ENCODE data around the gene TMEM38A. TPM values are rescaled to one million over a fixed set of nuclear protein-coding genes. Genes with fewer than 3 reads are reported as not detected.

TMEM38A gene, protein sequence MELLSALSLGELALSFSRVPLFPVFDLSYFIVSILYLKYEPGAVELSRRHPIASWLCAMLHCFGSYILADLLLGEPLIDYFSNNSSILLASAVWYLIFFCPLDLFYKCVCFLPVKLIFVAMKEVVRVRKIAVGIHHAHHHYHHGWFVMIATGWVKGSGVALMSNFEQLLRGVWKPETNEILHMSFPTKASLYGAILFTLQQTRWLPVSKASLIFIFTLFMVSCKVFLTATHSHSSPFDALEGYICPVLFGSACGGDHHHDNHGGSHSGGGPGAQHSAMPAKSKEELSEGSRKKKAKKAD
- 1 to 10 TPM; 1.4 to 2.3 TPM for total RNA-seq

DNA sequence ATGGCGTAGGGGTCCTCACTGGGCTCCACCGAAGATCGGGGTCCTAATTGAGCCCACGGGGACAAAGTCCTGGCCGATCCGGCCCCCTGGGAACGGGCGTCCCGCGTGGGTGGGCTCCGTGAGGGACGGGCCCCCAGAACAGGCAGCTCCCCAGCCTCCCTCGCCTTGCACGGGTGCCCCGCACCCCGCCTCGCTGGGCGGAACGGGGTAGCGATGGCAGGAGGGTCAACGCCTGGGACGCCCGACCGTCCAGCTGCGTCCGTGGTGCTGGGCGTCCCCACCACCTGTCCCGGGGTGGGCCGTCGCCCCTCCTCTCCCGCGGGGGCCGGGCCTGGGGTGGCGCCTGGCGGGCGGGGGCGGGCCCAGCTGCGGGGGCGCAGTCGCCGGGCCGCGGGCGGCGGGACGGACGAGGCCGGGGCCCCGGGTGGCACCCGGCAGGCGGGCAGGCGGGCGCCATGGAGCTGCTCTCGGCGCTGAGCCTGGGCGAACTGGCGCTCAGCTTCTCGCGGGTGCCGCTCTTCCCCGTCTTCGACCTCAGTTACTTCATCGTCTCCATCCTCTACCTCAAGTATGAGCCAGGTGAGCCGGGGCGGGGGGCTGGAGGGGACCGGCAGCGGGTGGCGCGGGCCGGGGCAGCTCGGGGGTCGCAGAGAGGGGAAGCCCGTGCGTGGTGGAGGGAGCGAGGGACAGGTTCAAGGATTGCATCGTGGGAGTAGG is at the start of gene TMEM38A:
TMEM38A (plus strand) TSS at position 377 of the 717 bp plus-strand sequence; CDS start at position 456, 79 bp downstream.

DNA sequence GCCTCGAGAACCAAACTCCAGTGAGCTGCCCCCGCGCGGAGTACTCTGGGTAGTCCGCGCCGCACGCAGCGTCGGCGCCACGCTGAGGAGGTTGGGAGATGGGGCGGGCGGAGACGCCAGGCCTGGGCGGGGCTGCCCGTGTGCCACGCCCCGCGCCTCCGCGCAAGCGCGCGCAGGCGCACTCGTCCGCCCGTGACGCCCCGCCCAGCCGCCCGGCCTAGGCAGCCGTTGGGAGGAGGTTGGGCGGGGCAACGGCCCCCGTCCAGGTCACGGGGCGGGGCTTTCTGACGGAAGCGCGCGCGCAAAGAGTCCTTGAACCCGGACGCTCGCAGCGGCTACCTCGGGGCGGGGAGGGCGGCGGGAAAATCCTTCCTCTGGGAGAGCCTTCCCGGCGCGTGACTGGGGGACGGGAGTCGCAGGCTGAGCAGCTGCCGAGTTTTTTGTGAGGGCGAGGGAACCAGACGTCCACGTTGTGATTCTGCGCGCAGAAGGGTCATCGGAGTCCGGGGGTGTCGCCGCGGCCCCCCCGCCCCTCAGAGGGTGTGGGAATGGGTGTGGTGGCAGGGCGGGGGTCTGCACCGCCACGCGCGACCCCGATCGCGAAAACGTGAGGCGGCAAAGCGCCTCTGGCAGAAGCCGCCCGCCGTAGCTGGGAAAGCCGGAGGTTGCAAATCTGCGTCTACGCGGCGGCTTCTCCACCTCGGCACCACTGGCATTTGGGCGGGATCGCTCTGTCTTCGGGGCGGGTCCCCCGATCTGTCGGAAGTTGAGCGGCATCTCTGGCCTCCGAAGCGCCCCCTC is 32.6 kb upstream of the TMEM38A start, which contains the start of gene MED26:
MED26 (minus strand) TSS at position 22 of the 801 bp plus-strand sequence. CDS start 261 bp downstream, outside the sequence.

DNA sequence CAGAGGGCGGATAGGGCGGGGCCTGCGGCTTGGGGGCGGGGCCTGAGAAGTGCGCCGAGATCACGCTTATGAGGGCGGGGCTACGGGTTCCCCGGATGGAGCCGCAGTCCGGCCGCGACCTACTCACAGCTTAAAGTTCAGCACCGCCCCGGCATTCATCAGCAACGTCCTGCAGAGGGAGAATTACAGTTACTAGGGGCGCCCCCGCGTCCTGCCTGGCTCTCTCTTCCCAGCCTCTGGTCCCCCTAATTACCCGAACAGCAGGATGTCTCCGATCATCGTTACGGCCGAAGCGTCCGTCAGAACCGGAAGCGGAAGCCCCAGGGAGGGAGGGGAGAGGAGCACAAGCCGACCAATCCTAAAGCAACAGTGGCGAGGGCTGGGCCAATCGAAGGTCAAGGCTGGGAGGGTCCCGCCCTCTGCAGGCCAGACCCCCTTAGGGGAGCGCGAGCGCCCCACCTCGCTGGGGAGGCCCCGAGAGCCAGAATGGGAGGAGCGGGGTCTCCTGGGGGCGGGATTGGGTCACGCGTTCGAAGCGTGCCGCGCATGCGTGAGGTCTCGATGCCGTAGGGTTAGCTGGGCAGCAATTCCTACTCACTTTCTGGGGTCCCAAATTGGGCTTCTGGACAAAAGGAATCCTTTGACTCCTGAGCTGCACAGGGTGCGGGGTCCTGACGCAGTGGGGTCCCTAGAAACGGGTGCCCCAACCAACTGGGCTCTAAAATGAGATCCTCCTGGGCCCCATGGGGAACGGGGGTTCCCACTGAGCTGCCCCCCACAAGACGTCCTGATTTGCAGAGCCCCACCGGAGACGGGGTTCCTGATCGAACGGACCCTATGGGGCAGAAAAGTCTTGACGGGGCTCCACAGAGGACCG is 869 bp upstream of the TMEM38A start, which contains the start of gene SMIM7:
SMIM7 (minus strand) TSS at position 313 of the 877 bp plus-strand sequence; CDS start at position 279, 34 bp downstream.

Small RNA genes lying within 50 kb of the gene (small RNA-seq; reads per million reads assigned to genes)
- gene AC008737.2 = 0 reads per million in 2 donors

Other genes starting within 250 kb of the TMEM38A start
- gene EPS15L1, start 189.2 kb upstream of the TMEM38A start, total RNA-seq = 10 to 100 TPM; 10.7 to 18.3 TPM
- not detected for gene CALR3, start 165.0 kb upstream of the TMEM38A start, total RNA-seq
- 1 to 10 TPM; 4.7 to 6.9 TPM for gene C19orf44, start 164.7 kb upstream of the TMEM38A start, total RNA-seq
- gene CHERP, start 118.7 kb upstream of the TMEM38A start, total RNA-seq = 10 to 100 TPM in 1 of 2 donors, 1 to 10 TPM in 1; 6.2 to 10.7 TPM
- gene SLC35E1, start 88.7 kb upstream of the TMEM38A start, total RNA-seq = 10 to 100 TPM; 15.7 to 17.6 TPM
- gene MED26, start 32.9 kb upstream of the TMEM38A start, total RNA-seq = 1 to 10 TPM; 5.9 to 8.7 TPM
- gene SMIM7, start 995 bp upstream of the TMEM38A start, total RNA-seq = 10 to 100 TPM; 49.2 to 50.3 TPM
- not detected for gene NWD1, start 58.7 kb downstream of the TMEM38A start, total RNA-seq
- gene SIN3B, start 168.3 kb downstream of the TMEM38A start, total RNA-seq = 10 to 100 TPM; 22.4 to 26.0 TPM
- gene F2RL3, start 227.9 kb downstream of the TMEM38A start, total RNA-seq = not detected